Tibial nerve (tissue), 3 donors: Measurements from ENCODE around the gene MPND.

ENCODE experiments used
- CTCF ChIP-seq, 5 experiments: fragments of 200-600 bp in 3 of 5; fragments of 450-650 bp in 2 of 5; sonication (generic) in 3 of 5; IDR thresholded peaks; one replicate each; pipeline ENCODE4 v1.5.1; 2016 to 2019; ENCODE audit warnings: antibody characterized with exemption in 5 of 5, mild to moderate bottlenecking in 3 of 5, moderate library complexity in 2 of 5
- POLR2A ChIP-seq, 2 donors: fragments of 450-650 bp; IDR thresholded peaks; one replicate each; pipeline ENCODE4 v1.6.1; 2017; ENCODE audit warnings: antibody characterized with exemption in 2 of 2, mild to moderate bottlenecking in 2 of 2, moderate library complexity in 2 of 2

DNA sequence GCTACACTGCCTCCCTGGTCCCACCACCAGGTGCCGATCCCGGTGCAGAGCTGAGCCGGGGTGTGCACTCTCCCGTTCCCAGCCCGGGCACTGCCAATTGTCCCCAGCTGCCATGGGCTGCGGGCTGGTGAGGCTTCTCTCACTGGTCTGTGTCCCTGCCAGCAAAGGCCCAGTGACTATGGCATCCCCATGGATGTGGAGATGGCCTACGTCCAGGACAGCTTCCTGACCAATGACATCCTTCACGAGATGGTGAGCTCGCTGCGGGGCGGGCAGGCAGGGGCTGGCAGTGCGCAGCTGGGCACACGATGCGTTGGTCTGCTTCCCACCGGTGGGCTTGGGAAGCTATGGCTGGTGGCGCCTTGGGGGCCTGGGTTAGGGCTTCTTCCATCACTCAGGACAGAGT, 14.6 kb downstream of the MPND start:
- TF ChIP-seq CTCF (IDR thresholded peaks at IDR 0.05) = no peak
- no peak for TF ChIP-seq POLR2A (IDR thresholded peaks at IDR 0.05)
